ENCODE results near the gene FOXP1.

DNA sequence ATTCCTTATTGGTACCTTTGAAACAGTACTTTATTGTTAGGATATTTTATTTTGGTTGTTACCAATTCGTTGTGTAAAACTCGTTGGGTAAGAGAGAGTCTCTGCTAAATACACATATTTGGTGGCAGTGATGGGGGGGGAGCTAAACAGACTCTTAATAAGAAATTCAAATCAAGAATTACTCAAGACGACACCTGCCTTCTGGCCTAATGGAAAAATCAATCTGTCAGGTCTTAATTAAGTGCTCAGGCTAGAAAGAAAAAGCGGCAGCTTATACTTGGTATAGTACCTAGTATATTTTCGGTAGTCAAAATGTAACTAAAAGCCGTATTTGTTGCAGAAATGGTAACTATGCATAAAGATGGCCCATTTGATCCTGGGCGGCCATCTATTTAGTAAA, 18.2 kb downstream of the FOXP1 start:
- TF ChIP-seq, protein P1, sequence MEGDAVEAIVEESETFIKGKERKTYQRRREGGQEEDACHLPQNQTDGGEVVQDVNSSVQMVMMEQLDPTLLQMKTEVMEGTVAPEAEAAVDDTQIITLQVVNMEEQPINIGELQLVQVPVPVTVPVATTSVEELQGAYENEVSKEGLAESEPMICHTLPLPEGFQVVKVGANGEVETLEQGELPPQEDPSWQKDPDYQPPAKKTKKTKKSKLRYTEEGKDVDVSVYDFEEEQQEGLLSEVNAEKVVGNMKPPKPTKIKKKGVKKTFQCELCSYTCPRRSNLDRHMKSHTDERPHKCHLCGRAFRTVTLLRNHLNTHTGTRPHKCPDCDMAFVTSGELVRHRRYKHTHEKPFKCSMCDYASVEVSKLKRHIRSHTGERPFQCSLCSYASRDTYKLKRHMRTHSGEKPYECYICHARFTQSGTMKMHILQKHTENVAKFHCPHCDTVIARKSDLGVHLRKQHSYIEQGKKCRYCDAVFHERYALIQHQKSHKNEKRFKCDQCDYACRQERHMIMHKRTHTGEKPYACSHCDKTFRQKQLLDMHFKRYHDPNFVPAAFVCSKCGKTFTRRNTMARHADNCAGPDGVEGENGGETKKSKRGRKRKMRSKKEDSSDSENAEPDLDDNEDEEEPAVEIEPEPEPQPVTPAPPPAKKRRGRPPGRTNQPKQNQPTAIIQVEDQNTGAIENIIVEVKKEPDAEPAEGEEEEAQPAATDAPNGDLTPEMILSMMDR (IDR thresholded peaks at IDR 0.05; ENCODE audit: insufficient read depth, low read length, poor library complexity, severe bottlenecking) = no peak
- TF ChIP-seq EZH2phosphoT487 (conservative IDR thresholded peaks at IDR 0.05; ENCODE audit: low read length) = no peak

All from SU-DHL-6 (cell line).